Parathyroid adenoma (tissue), 2 donors: Measurements from ENCODE around the gene DUS1L.

Source experiments
- H2AFZ ChIP-seq: fragments of 300-600 bp; sonication (generic); one replicate; pipeline ENCODE4 v1.7.0; 2017; ENCODE audit warnings: antibody characterized with exemption, mild to moderate bottlenecking
- H3K27ac ChIP-seq: fragments of 300-600 bp; sonication (generic); one replicate; pipeline ENCODE4 v1.7.0; 2017
- H3K27me3 ChIP-seq: fragments of 300-600 bp; sonication (generic); one replicate; pipeline ENCODE4 v1.7.0; 2017; ENCODE audit warnings: low read length; ENCODE audit not compliant: control insufficient read depth, insufficient read depth
- H3K36me3 ChIP-seq: fragments of 300-600 bp; sonication (generic); one replicate; pipeline ENCODE4 v1.7.0; 2017; ENCODE audit warnings: low read length; ENCODE audit not compliant: control insufficient read depth, insufficient read depth
- H3K4me1 ChIP-seq: fragments of 300-600 bp; sonication (generic); one replicate; pipeline ENCODE4 v1.7.0; 2017; ENCODE audit warnings: control low read depth
- H3K4me2 ChIP-seq: fragments of 300-600 bp; sonication (generic); one replicate; pipeline ENCODE4 v1.7.0; 2017; ENCODE audit warnings: low read length
- H3K4me3 ChIP-seq: fragments of 300-600 bp; sonication (generic); one replicate; pipeline ENCODE4 v1.7.0; 2017; ENCODE audit warnings: low read depth, low read length
- H3K79me2 ChIP-seq: fragments of 300-600 bp; sonication (generic); one replicate; pipeline ENCODE4 v1.7.0; 2017; ENCODE audit warnings: control low read depth
- H3K9ac ChIP-seq: fragments of 300-600 bp; sonication (generic); one replicate; pipeline ENCODE4 v1.7.0; 2017; ENCODE audit warnings: mild to moderate bottlenecking
- H3K9me3 ChIP-seq: fragments of 300-600 bp; sonication (generic); one replicate; pipeline ENCODE4 v1.7.0; 2017; ENCODE audit warnings: low read length; ENCODE audit not compliant: control insufficient read depth
- TF ChIP-seq, protein P1 (sequence below): fragments of 300-600 bp; sonication (generic); IDR thresholded peaks from one replicate; pipeline ENCODE4 v1.7.0; 2017; ENCODE audit warnings: antibody characterized with exemption, mild to moderate bottlenecking
- donor health status: primary hyperparathyroidism.

DUS1L gene

DNA sequence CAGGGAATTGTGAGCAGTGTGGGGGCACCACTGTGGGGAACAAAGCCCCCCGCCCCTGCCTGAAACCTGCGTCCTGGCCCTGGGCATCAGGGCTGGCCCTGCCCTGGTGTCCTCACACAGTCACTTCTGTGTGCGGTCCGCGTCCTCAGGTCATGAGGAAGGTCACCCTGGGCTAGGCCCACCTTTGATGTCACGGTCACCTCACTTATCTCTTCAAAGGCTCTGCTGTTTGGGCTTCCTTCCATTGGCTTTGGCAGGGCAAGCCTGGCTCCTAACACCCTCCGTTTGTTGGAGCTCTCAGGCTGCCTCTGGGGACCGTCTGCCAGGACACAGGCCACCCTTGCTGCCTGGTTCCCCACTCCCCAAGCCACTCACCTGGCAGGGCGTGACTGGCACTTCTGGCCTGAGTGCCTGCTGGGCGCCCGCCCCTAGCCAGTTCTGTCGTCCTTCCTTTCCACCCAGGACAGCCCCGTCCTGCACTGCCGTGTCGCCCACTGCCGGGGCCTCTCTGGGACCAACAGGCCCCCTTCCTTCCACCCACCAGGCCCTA, 51.8 kb downstream of the DUS1L start:
- no peaks in the 10 kb centered on the region for H3K27me3 ChIP-seq
- H3K4me1 ChIP-seq = no peaks in the 10 kb centered on the region
- no peak overlapping the region for H3K4me3 ChIP-seq
- H3K4me2 ChIP-seq = no peak overlapping the region
- no peak overlapping the region for H3K9ac ChIP-seq
- no peaks in the 10 kb centered on the region for H3K9me3 ChIP-seq
- H3K27ac ChIP-seq = no peak overlapping the region
- H2AFZ ChIP-seq = no peak overlapping the region
- no peaks in the 10 kb centered on the region for H3K36me3 ChIP-seq
- H3K79me2 ChIP-seq = no peaks in the 10 kb centered on the region
- TF ChIP-seq, protein P1, sequence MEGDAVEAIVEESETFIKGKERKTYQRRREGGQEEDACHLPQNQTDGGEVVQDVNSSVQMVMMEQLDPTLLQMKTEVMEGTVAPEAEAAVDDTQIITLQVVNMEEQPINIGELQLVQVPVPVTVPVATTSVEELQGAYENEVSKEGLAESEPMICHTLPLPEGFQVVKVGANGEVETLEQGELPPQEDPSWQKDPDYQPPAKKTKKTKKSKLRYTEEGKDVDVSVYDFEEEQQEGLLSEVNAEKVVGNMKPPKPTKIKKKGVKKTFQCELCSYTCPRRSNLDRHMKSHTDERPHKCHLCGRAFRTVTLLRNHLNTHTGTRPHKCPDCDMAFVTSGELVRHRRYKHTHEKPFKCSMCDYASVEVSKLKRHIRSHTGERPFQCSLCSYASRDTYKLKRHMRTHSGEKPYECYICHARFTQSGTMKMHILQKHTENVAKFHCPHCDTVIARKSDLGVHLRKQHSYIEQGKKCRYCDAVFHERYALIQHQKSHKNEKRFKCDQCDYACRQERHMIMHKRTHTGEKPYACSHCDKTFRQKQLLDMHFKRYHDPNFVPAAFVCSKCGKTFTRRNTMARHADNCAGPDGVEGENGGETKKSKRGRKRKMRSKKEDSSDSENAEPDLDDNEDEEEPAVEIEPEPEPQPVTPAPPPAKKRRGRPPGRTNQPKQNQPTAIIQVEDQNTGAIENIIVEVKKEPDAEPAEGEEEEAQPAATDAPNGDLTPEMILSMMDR = no peak

DNA sequence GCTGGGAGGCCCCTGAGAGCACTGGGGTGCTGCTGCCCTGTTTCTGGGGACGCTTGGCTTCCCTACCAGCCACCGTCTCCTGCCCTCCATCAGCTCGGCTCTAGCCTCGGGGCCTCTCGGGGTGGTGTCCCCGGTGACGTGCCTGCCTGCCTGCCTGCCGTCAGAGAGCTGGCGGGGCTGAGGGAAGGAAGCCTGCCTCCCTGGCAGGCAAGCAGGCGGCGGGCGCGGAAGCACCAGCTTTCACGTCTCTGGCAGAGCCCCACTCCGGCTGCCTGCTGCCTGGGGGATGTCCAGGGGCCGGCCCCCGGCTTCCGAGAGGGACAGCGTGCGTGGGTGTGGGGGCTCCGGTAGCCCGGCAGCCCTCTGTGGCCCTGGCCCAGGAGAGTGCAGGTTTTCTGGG, 52.3 kb downstream of the DUS1L start:
- H3K79me2 ChIP-seq = no peaks in the 10 kb centered on the region
- H3K9ac ChIP-seq = no peak overlapping the region
- no peak overlapping the region for H3K27ac ChIP-seq
- H3K9me3 ChIP-seq = no peaks in the 10 kb centered on the region
- no peaks in the 10 kb centered on the region for H3K36me3 ChIP-seq
- H2AFZ ChIP-seq = no peak overlapping the region
- H3K4me1 ChIP-seq = no peaks in the 10 kb centered on the region
- no peaks in the 10 kb centered on the region for H3K27me3 ChIP-seq
- no peak overlapping the region for H3K4me2 ChIP-seq
- H3K4me3 ChIP-seq = no peak overlapping the region
- TF ChIP-seq, protein P1 = no peak

DNA sequence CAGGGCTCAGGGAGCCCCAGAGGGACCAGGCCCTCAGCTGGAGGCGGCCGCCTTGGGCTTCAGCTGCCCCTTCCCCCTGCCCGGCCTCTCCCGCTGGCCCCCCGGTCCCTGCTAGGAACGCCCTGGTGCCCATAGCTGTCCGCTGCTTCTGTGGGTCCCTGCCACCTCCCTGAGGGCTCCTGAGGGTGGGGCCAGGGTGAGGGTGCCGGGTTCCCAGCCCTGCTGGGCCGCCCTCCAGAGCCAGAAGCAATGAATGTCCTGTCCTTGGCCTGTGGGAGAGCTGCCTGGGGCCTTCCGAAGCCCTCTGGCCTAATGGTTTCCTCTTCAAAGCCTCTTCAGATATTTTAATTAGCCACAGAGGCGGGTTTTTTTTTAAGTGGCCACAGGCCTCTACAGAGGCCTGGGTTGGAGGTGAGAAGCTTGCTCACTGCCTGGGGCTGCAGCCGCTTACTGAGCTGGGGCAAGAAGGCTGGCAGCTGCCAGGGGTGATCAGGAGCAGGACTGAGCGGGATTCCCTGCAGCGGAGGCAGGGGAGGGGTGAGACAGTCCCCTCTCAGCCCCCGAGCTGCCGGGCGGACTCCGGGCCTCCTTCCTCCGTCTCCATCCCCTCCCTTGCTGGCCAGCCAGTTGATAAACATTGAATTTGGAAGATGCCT, 52.8 kb downstream of the DUS1L start:
- Histone ChIP-seq H3K9me3 (no peaks in the 10 kb centered on the region), H3K79me2 (no peaks in the 10 kb centered on the region), H3K36me3 (no peaks in the 10 kb centered on the region), H3K9ac (no peak overlapping the region), H3K4me3 (no peak overlapping the region), H3K27me3 (no peaks in the 10 kb centered on the region), H2AFZ (no peak overlapping the region), H3K27ac (no peak overlapping the region), H3K4me1 (no peaks in the 10 kb centered on the region), H3K4me2 (no peak overlapping the region)
- TF ChIP-seq, protein P1 = no peak

DNA sequence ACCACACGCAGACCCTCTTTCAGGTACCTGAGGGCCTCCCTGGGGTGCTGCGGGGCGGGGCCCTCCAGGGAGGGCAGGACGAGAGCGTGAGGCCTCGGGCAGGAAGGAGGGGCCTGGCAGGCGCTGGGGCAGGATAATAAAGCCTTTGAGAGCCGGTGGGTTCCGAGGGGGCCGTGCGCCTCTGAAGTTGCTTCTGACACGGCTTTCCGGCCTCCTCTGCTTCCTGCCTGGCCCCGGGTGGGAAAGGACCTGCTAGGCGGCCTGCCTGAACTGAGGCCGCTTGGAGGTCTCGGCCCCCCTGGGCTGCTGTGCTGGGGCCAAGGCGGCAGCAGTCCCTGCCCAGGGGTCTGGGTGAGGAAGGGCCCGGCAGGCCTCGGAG, 53.4 kb downstream of the DUS1L start:
- Histone ChIP-seq H3K9me3 (no peaks in the 10 kb centered on the region), H3K4me2 (no peak overlapping the region), H3K27ac (no peak overlapping the region), H3K79me2 (no peaks in the 10 kb centered on the region), H2AFZ (no peak overlapping the region), H3K4me1 (no peaks in the 10 kb centered on the region), H3K27me3 (no peaks in the 10 kb centered on the region), H3K36me3 (no peaks in the 10 kb centered on the region), H3K9ac (no peak overlapping the region), H3K4me3 (no peak overlapping the region)
- TF ChIP-seq, protein P1 = no peak

DNA sequence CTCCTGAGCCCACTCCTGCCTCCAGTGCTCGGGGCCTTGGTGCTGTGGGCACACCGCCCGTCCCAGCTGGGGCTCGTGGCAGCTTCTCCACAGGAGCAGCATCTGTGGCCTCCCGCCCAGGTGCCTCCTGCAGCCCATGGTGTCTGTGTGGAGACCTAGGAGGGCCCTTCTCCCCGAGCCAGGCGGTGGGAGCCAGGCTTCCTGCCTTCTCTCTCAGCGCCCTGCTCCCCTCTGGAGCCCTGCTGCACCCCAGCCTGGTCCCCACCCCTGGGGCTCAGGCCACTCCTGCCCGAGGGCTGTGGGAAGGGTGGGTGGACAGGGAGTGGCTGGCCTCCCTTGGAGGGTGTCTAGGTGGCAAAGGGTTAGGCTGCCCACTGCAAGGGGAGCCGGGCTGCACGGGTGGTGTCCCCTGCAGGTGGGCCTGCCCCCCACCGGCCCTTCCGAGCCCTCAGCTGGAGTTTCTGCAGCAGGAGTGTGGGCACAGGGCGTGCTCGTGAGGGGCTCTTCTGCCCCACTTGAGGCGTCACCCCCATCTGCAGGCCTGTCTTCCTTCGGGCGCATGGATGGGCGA, 53.9 kb downstream of the DUS1L start:
- Histone ChIP-seq H3K4me2 (no peak overlapping the region), H3K27ac (no peak overlapping the region), H3K9me3 (no peaks in the 10 kb centered on the region), H3K9ac (no peak overlapping the region), H2AFZ (no peak overlapping the region), H3K4me3 (no peak overlapping the region), H3K36me3 (no peaks in the 10 kb centered on the region), H3K27me3 (no peaks in the 10 kb centered on the region), H3K4me1 (no peaks in the 10 kb centered on the region), H3K79me2 (no peaks in the 10 kb centered on the region)
- TF ChIP-seq, protein P1 = no peak
